Activated CD8-positive, alpha-beta T cell treated with anti-CD3 and anti-CD28 coated beads for 36 hours (primary cell): ENCODE measurements around the gene CCNB2. TPM values are rescaled to one million over a fixed set of nuclear protein-coding genes. Genes with fewer than 3 reads are reported as not detected.
A peak's percentile ranks its signal among the peaks of the same experiment; 100 is the strongest.

Experiments used
- ATAC-seq: fragments of 200-7000 bp; cut with Tn5 transposase; one replicate; pipeline ENCODE4 v1.10.0; 2021; ENCODE audit warnings: mild to moderate bottlenecking, moderate library complexity
- CTCF ChIA-PET: fragments of 350-600 bp; sonication (Branson Sonifier 250); formaldehyde crosslinking; loops from one replicate; lab custom pipeline; 2021; ENCODE audit warnings: antibody characterized with exemption; lab: Charles Lee
- POLR2A ChIA-PET: fragments of 350-600 bp; sonication (Branson Sonifier 250); formaldehyde crosslinking; loops from one replicate; lab custom pipeline; 2021; ENCODE audit warnings: antibody characterized with exemption; lab: Charles Lee
- DNase-seq: peaks from one replicate; pipeline ENCODE4 v3.0.0-alpha.2; 2020
- H3K27ac Mint-ChIP-seq: one replicate; pipeline ENCODE4 v1.8.0; 2021; ENCODE audit warnings: mild to moderate bottlenecking, mixed read lengths
- H3K27me3 Mint-ChIP-seq: one replicate; pipeline ENCODE4 v1.8.0; 2021; ENCODE audit warnings: mixed read lengths
- H3K36me3 Mint-ChIP-seq: one replicate; pipeline ENCODE4 v1.8.0; 2021; ENCODE audit warnings: low read depth, mixed read lengths
- H3K4me1 Mint-ChIP-seq: one replicate; pipeline ENCODE4 v1.8.0; 2021; ENCODE audit warnings: low read depth, mixed read lengths
- H3K4me3 Mint-ChIP-seq: one replicate; pipeline ENCODE4 v1.8.0; 2021; ENCODE audit warnings: mild to moderate bottlenecking, moderate library complexity, mixed read lengths
- H3K9me3 Mint-ChIP-seq: one replicate; pipeline ENCODE4 v1.8.0; 2021; ENCODE audit warnings: mixed read lengths
- CTCF ChIP-seq: fragments of 200-600 bp; IDR thresholded peaks from one replicate; pipeline ENCODE4 v1.8.0; 2022; ENCODE audit warnings: antibody characterized with exemption, mild to moderate bottlenecking
- intact Hi-C: fragments of 100-400 bp; cut with micrococcal nuclease; formaldehyde crosslinking; loops from one replicate; pipeline ENCODE4 v1.10.0; 2022
- total RNA-seq, 2 experiments: library from RNA; stranded (reverse); gene quantifications; one replicate each; pipeline ENCODE4 v1.2.3, GENCODE V29; 2021

Gene CCNB2
- total RNA-seq, 2 experiments from 2014 or later: 61.9 to 64.4 TPM

- H3K4me3 Mint-ChIP-seq: no peak overlapping the region
- peaks cover 16% of the 10 kb centered on the region for H3K4me1 Mint-ChIP-seq
- ATAC-seq (peak; percentile 74), DNase-seq (no peak)
- H3K27ac Mint-ChIP-seq: peak overlapping the region; percentile 65
- ChIA-PET POLR2A (no interaction called here), CTCF (interaction anchor here (1.3 to 1.4 kb wide), 2 partner anchors 22 to 64 kb away, joined by 3 to 5 read pairs; no protein-coding TSS in a partner anchor)
- no peak for TF ChIP-seq CTCF
- intact Hi-C loops: no loop called here
- no peaks in the 10 kb centered on the region for H3K27me3 Mint-ChIP-seq
- no peaks in the 10 kb centered on the region for H3K9me3 Mint-ChIP-seq
- H3K36me3 Mint-ChIP-seq: peaks cover 35% of the 10 kb centered on the region
These were observed 30.3 kb upstream of the CCNB2 start for GRCh38 chr15:59074607-59075006.

- CTCF ChIA-PET: interaction anchor here (1.0 kb wide), 1 partner anchor 50 kb away, joined by 3 read pairs; no protein-coding TSS in a partner anchor
- Mint-ChIP-seq H3K27ac (no peak overlapping the region), H3K9me3 (no peaks in the 10 kb centered on the region), H3K4me1 (no peaks in the 10 kb centered on the region), H3K4me3 (no peak overlapping the region), H3K36me3 (peaks cover 22% of the 10 kb centered on the region), H3K27me3 (no peaks in the 10 kb centered on the region)
- DNase-seq: no peak
- POLR2A ChIA-PET: interaction anchor here (1.5 kb wide), 1 partner anchor 12 kb away, joined by 3 read pairs; no protein-coding TSS in a partner anchor
- TF ChIP-seq CTCF: no peak
- intact Hi-C loops: no loop called here
- ATAC-seq: no peak
These were observed 17.2 kb upstream of the CCNB2 start for GRCh38 chr15:59087731-59088130.

GRCh38 chr15:59094077-59094476 lies 10.9 kb upstream of the CCNB2 start:
- Mint-ChIP-seq H3K9me3 (no peaks in the 10 kb centered on the region), H3K27ac (no peak overlapping the region), H3K4me1 (peaks cover 4% of the 10 kb centered on the region), H3K4me3 (no peak overlapping the region), H3K36me3 (peaks cover 21% of the 10 kb centered on the region), H3K27me3 (no peaks in the 10 kb centered on the region)
- DNase-seq: no peak
- POLR2A ChIA-PET: no interaction called here
- CTCF ChIA-PET: no interaction called here
- intact Hi-C loops: no loop called here
- TF ChIP-seq CTCF: no peak
- no peak for ATAC-seq

GRCh38 chr15:59096429-59096828 lies 8.5 kb upstream of the CCNB2 start:
- Mint-ChIP-seq H3K36me3 (peaks cover 18% of the 10 kb centered on the region), H3K27ac (no peak overlapping the region), H3K27me3 (no peaks in the 10 kb centered on the region), H3K4me3 (no peak overlapping the region), H3K9me3 (no peaks in the 10 kb centered on the region), H3K4me1 (peaks cover 8% of the 10 kb centered on the region)
- intact Hi-C loops: no loop called here
- CTCF ChIA-PET: no interaction called here
- ATAC-seq (peak; percentile 51), DNase-seq (no peak)
- TF ChIP-seq CTCF: no peak
- POLR2A ChIA-PET: no interaction called here

- H3K9me3 Mint-ChIP-seq: no peaks in the 10 kb centered on the region
- H3K27me3 Mint-ChIP-seq: no peaks in the 10 kb centered on the region
- CTCF ChIA-PET: interaction anchor here (1.2 kb wide), 1 partner anchor 119 kb away, joined by 4 read pairs; no protein-coding TSS in a partner anchor
- H3K36me3 Mint-ChIP-seq: peaks cover 13% of the 10 kb centered on the region
- ATAC-seq (no peak), DNase-seq (no peak)
- H3K4me3 Mint-ChIP-seq: no peak overlapping the region
- peak overlapping the region; percentile 43 for H3K27ac Mint-ChIP-seq
- intact Hi-C loops: no loop called here
- POLR2A ChIA-PET: interaction anchor here (0.8 to 1.4 kb wide), 3 partner anchors 11 to 120 kb away, joined by 3 read pairs; no protein-coding TSS in a partner anchor
- no peak for TF ChIP-seq CTCF
- H3K4me1 Mint-ChIP-seq: peaks cover 10% of the 10 kb centered on the region
These were observed 5.7 kb upstream of the CCNB2 start for GRCh38 chr15:59099162-59099685.
